Trophoblast cell (in vitro differentiated cells and primary cell): ENCODE measurements around the gene ERICH3.

Experiments used
- DNase-seq, 2 donors: peaks; one replicate each; pipeline ENCODE4 v3.0.0-alpha.2; 2016
- H2AFZ ChIP-seq: 2 replicates; pipeline ENCODE4 v1.6.1; 2013; ENCODE audit warnings: low read length, moderate library complexity, mild to moderate bottlenecking; ENCODE audit not compliant: insufficient read depth, poor library complexity
- H2AK5ac ChIP-seq: 2 replicates; pipeline ENCODE4 v1.6.1; 2013; ENCODE audit warnings: mild to moderate bottlenecking, low read length
- H2BK120ac ChIP-seq: 2 replicates; pipeline ENCODE4 v1.6.1; 2013; ENCODE audit warnings: low read length, mild to moderate bottlenecking, moderate library complexity; ENCODE audit not compliant: insufficient read depth, poor library complexity
- H2BK12ac ChIP-seq: 2 replicates; pipeline ENCODE4 v1.6.1; 2013; ENCODE audit warnings: mild to moderate bottlenecking, low read length, moderate library complexity
- H2BK5ac ChIP-seq: 2 replicates; pipeline ENCODE4 v1.6.1; 2013; ENCODE audit warnings: low read length, low read depth, moderate library complexity, mild to moderate bottlenecking; ENCODE audit not compliant: poor library complexity
- H3K14ac ChIP-seq: 2 replicates; pipeline ENCODE4 v1.6.1; 2013; ENCODE audit warnings: mild to moderate bottlenecking, low read length
- H3K18ac ChIP-seq: 2 replicates; pipeline ENCODE4 v1.6.1; 2013; ENCODE audit warnings: mild to moderate bottlenecking, low read length
- H3K23ac ChIP-seq: 2 replicates; pipeline ENCODE4 v1.6.1; 2013; ENCODE audit warnings: low read length
- H3K27ac ChIP-seq: 2 replicates; pipeline ENCODE4 v1.5.1; 2013; ENCODE audit warnings: low read depth, mild to moderate bottlenecking, inconsistent platforms, low read length, moderate library complexity
- H3K27me3 ChIP-seq: 2 replicates; pipeline ENCODE4 v1.6.1; 2013; ENCODE audit warnings: inconsistent platforms, mild to moderate bottlenecking, low read length, moderate library complexity; ENCODE audit not compliant: insufficient read depth
- H3K36me3 ChIP-seq, 2 experiments: 1 replicate in 1 of 2; 2 replicates in 1 of 2; pipeline ENCODE4 v1.6.1; 2013; ENCODE audit warnings: low read length in 2 of 2, mild to moderate bottlenecking in 2 of 2, moderate library complexity in 1 of 2; ENCODE audit not compliant: insufficient read depth in 2 of 2, control insufficient read depth in 1 of 2
- H3K4ac ChIP-seq: 2 replicates; pipeline ENCODE4 v1.6.1; 2013; ENCODE audit warnings: low read depth, mild to moderate bottlenecking, low read length, moderate library complexity
- H3K4me1 ChIP-seq, 2 experiments: 1 replicate in 1 of 2; 2 replicates in 1 of 2; pipeline ENCODE4 v1.6.1; 2013; ENCODE audit warnings: low read length in 2 of 2, mild to moderate bottlenecking in 2 of 2, moderate library complexity in 1 of 2; ENCODE audit not compliant: insufficient read depth in 2 of 2, control insufficient read depth in 1 of 2
- H3K4me2 ChIP-seq: 2 replicates; pipeline ENCODE4 v1.6.1; 2013; ENCODE audit warnings: inconsistent platforms, mild to moderate bottlenecking, low read length, moderate library complexity
- H3K4me3 ChIP-seq: 2 replicates; pipeline ENCODE4 v1.5.1; 2013; ENCODE audit warnings: mild to moderate bottlenecking, low read depth, low read length, inconsistent platforms
- H3K79me1 ChIP-seq: one replicate; pipeline ENCODE4 v1.6.1; 2013; ENCODE audit warnings: low read length
- H3K79me2 ChIP-seq: 2 replicates; pipeline ENCODE4 v1.6.1; 2013; ENCODE audit warnings: low read length, mild to moderate bottlenecking; ENCODE audit not compliant: control insufficient read depth, insufficient read depth, poor library complexity
- H3K9ac ChIP-seq: 2 replicates; pipeline ENCODE4 v1.6.1; 2013; ENCODE audit warnings: mild to moderate bottlenecking, low read length
- H3K9me3 ChIP-seq: 2 replicates; pipeline ENCODE4 v1.6.1; 2013; ENCODE audit warnings: low read depth, mild to moderate bottlenecking, control low read depth, inconsistent platforms, low read length; ENCODE audit not compliant: insufficient read depth
- H4K12ac ChIP-seq: 2 replicates; pipeline ENCODE4 v1.6.1; 2013; ENCODE audit warnings: low read depth, mild to moderate bottlenecking, low read length, moderate library complexity
- H4K8ac ChIP-seq: 2 replicates; pipeline ENCODE4 v1.6.1; 2013; ENCODE audit warnings: low read depth, mild to moderate bottlenecking, low read length, moderate library complexity
- H4K91ac ChIP-seq: one replicate; pipeline ENCODE4 v1.6.1; 2013; ENCODE audit warnings: low read depth, mild to moderate bottlenecking, low read length, moderate library complexity
- whole genome bisulfite sequencing: extraction: QIAGEN DNeasy Blood & Tissue Kit; methylation state at CpG from one replicate; pipeline ENCODE4 v1.1.7; 2013; ENCODE audit warnings: missing lambda C conversion rate; ENCODE audit not compliant: insufficient read length, insufficient coverage; ENCODE audit errors: extremely low coverage; 5-methylcytosine and 5-hydroxymethylcytosine counted together

ERICH3 gene

GRCh38 chr1:74592580-74593355 lies 80.8 kb downstream of the ERICH3 start:
- no peak overlapping the region for H2BK120ac ChIP-seq
- no peak overlapping the region for H3K9ac ChIP-seq
- no peaks in the 10 kb centered on the region for H3K27me3 ChIP-seq
- no peaks in the 10 kb centered on the region for H3K79me1 ChIP-seq
- no peaks in the 10 kb centered on the region for H3K4me1 ChIP-seq
- no peak overlapping the region for H2BK12ac ChIP-seq
- no peak for DNase-seq
- no peak overlapping the region for H3K4me2 ChIP-seq
- H4K8ac ChIP-seq: no peak overlapping the region
- no peak overlapping the region for H4K91ac ChIP-seq
- no peak overlapping the region for H3K4me3 ChIP-seq
- H2BK5ac ChIP-seq: no peak overlapping the region
- no CpG with 5 or more reads among the region's 5 CpGs for WGBS
- no peak overlapping the region for H2AK5ac ChIP-seq
- no peak overlapping the region for H4K12ac ChIP-seq
- no peak overlapping the region for H3K18ac ChIP-seq
- H3K27ac ChIP-seq: no peak overlapping the region
- H3K14ac ChIP-seq: no peak overlapping the region
- no peak overlapping the region for H3K4ac ChIP-seq
- no peak overlapping the region for H2AFZ ChIP-seq
- H3K36me3 ChIP-seq: no peaks in the 10 kb centered on the region
- H3K79me2 ChIP-seq: no peaks in the 10 kb centered on the region
- H3K9me3 ChIP-seq: no peaks in the 10 kb centered on the region
- H3K23ac ChIP-seq: no peak overlapping the region

DNA sequence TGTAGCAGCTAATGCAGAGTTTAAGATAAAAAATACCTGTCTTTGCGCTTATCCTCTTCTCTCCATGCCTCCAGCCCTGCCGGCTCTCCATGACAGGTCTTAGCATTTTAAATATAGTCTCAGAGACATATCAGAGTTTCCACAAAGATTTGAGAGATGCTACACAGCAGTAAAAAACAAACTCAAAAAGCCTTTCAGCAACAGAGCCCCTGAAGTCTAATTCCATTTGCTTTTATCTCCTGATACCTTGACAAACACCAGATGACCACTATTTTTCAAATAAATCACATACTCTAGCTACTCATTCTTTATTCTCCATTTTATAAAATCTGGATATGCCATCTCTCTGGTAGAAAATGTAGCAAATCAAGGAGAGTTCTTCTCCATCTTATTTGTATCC lies 81.6 kb downstream of the ERICH3 start:
- H3K9me3 ChIP-seq: no peaks in the 10 kb centered on the region
- H2BK5ac ChIP-seq: no peak overlapping the region
- H3K79me1 ChIP-seq: no peaks in the 10 kb centered on the region
- no peak overlapping the region for H4K8ac ChIP-seq
- no peak overlapping the region for H2BK12ac ChIP-seq
- H4K91ac ChIP-seq: no peak overlapping the region
- H4K12ac ChIP-seq: no peak overlapping the region
- no peak overlapping the region for H3K27ac ChIP-seq
- no peak overlapping the region for H3K9ac ChIP-seq
- WGBS: no CpG with 5 or more reads among the region's 2 CpGs
- no peak overlapping the region for H2AFZ ChIP-seq
- no peaks in the 10 kb centered on the region for H3K4me1 ChIP-seq
- no peak overlapping the region for H2AK5ac ChIP-seq
- H3K4me3 ChIP-seq: no peak overlapping the region
- H3K18ac ChIP-seq: no peak overlapping the region
- H2BK120ac ChIP-seq: no peak overlapping the region
- H3K36me3 ChIP-seq: no peaks in the 10 kb centered on the region
- H3K4me2 ChIP-seq: no peak overlapping the region
- no peak overlapping the region for H3K4ac ChIP-seq
- H3K27me3 ChIP-seq: no peaks in the 10 kb centered on the region
- H3K14ac ChIP-seq: no peak overlapping the region
- no peak for DNase-seq
- no peak overlapping the region for H3K23ac ChIP-seq
- H3K79me2 ChIP-seq: no peaks in the 10 kb centered on the region

- Histone ChIP-seq H4K91ac (no peak overlapping the region), H3K79me1 (no peaks in the 10 kb centered on the region), H2AFZ (no peak overlapping the region), H3K23ac (no peak overlapping the region), H3K79me2 (no peaks in the 10 kb centered on the region), H3K27ac (no peak overlapping the region), H2BK5ac (no peak overlapping the region), H3K9ac (no peak overlapping the region), H3K36me3 (no peaks in the 10 kb centered on the region), H2BK12ac (no peak overlapping the region), H3K4me1 (no peaks in the 10 kb centered on the region), H3K18ac (no peak overlapping the region), H2AK5ac (no peak overlapping the region), H3K4ac (no peak overlapping the region), H4K8ac (no peak overlapping the region), H3K14ac (no peak overlapping the region), H3K27me3 (no peaks in the 10 kb centered on the region), H3K9me3 (no peaks in the 10 kb centered on the region), H4K12ac (no peak overlapping the region), H3K4me3 (no peak overlapping the region), H3K4me2 (no peak overlapping the region), H2BK120ac (no peak overlapping the region)
- WGBS: no CpG with 5 or more reads among the region's 5 CpGs
- DNase-seq: no peak
Measured at GRCh38 chr1:74590288-74590687, 83.3 kb downstream of the ERICH3 start.

GRCh38 chr1:74587888-74588287 lies 85.7 kb downstream of the ERICH3 start:
- no peak overlapping the region for H3K9ac ChIP-seq
- H4K12ac ChIP-seq: no peak overlapping the region
- no peaks in the 10 kb centered on the region for H3K79me2 ChIP-seq
- H2BK120ac ChIP-seq: no peak overlapping the region
- WGBS: no CpG with 5 or more reads among the region's 2 CpGs
- H2AFZ ChIP-seq: no peak overlapping the region
- H3K4me3 ChIP-seq: no peak overlapping the region
- H3K79me1 ChIP-seq: no peaks in the 10 kb centered on the region
- DNase-seq: no peak
- H3K4me2 ChIP-seq: no peak overlapping the region
- H3K4ac ChIP-seq: no peak overlapping the region
- no peak overlapping the region for H3K18ac ChIP-seq
- no peak overlapping the region for H3K27ac ChIP-seq
- H3K27me3 ChIP-seq: no peaks in the 10 kb centered on the region
- no peaks in the 10 kb centered on the region for H3K36me3 ChIP-seq
- H4K91ac ChIP-seq: no peak overlapping the region
- H2BK5ac ChIP-seq: no peak overlapping the region
- H4K8ac ChIP-seq: no peak overlapping the region
- no peak overlapping the region for H3K14ac ChIP-seq
- H3K4me1 ChIP-seq: no peaks in the 10 kb centered on the region
- no peak overlapping the region for H3K23ac ChIP-seq
- no peak overlapping the region for H2BK12ac ChIP-seq
- no peaks in the 10 kb centered on the region for H3K9me3 ChIP-seq
- no peak overlapping the region for H2AK5ac ChIP-seq
